HUES64 (cell line): Measurements from ENCODE around the gene NUDT17.

ENCODE experiments used
- H3K27ac ChIP-seq: 2 replicates; pipeline ENCODE4 v1.7.0; 2013; ENCODE audit warnings: low read depth, low read length, inconsistent platforms
- H3K27me3 ChIP-seq: 2 replicates; pipeline ENCODE4 v1.6.1; 2013; ENCODE audit warnings: mild to moderate bottlenecking, low read length; ENCODE audit not compliant: insufficient read depth
- H3K36me3 ChIP-seq: 2 replicates; pipeline ENCODE4 v1.6.1; 2013; ENCODE audit warnings: mild to moderate bottlenecking, low read length; ENCODE audit not compliant: insufficient read depth
- H3K4me1 ChIP-seq: 2 replicates; pipeline ENCODE4 v1.6.1; 2013; ENCODE audit warnings: mild to moderate bottlenecking, low read length, moderate library complexity; ENCODE audit not compliant: insufficient read depth
- H3K4me3 ChIP-seq: 2 replicates; pipeline ENCODE4 v1.5.1; 2013; ENCODE audit warnings: mild to moderate bottlenecking, low read length, moderate library complexity
- H3K9ac ChIP-seq: 2 replicates; pipeline ENCODE4 v1.6.1; 2013; ENCODE audit warnings: mild to moderate bottlenecking, low read depth, low read length
- H3K9me3 ChIP-seq: 2 replicates; pipeline ENCODE4 v1.6.1; 2013; ENCODE audit warnings: low read depth, low read length; ENCODE audit not compliant: insufficient read depth
- WGBS: fragments of 150-250, 120-280 bp; methylation state at CpG from one replicate; pipeline ENCODE4 v1.1.7; 2013; ENCODE audit warnings: missing lambda C conversion rate; 5-methylcytosine and 5-hydroxymethylcytosine counted together

Gene NUDT17

GRCh38 chr1:145874646-145875045, 29.2 kb downstream of the NUDT17 start:
- H3K9me3 ChIP-seq, result no peaks in the 10 kb centered on the region
- no peak overlapping the region for H3K27ac ChIP-seq
- peaks cover 34% of the 10 kb centered on the region for H3K27me3 ChIP-seq
- no peaks in the 10 kb centered on the region for H3K36me3 ChIP-seq
- no peak overlapping the region for H3K4me3 ChIP-seq
- no peak overlapping the region for H3K9ac ChIP-seq
- 94% methylated on average over 12 of the region's 12 CpGs for WGBS
- peaks cover 15% of the 10 kb centered on the region for H3K4me1 ChIP-seq

GRCh38 chr1:145877923-145878486, 32.6 kb downstream of the NUDT17 start:
- H3K27ac ChIP-seq, result no peak overlapping the region
- H3K4me1 ChIP-seq, result peaks cover 17% of the 10 kb centered on the region
- WGBS, result 79% methylated on average over 7 of the region's 7 CpGs
- H3K27me3 ChIP-seq, result peaks cover 18% of the 10 kb centered on the region
- no peaks in the 10 kb centered on the region for H3K9me3 ChIP-seq
- H3K36me3 ChIP-seq, result no peaks in the 10 kb centered on the region
- H3K9ac ChIP-seq, result no peak overlapping the region
- H3K4me3 ChIP-seq, result no peak overlapping the region

GRCh38 chr1:145878724-145879123, 33.3 kb downstream of the NUDT17 start:
- H3K27ac ChIP-seq, result no peak overlapping the region
- peaks cover 17% of the 10 kb centered on the region for H3K4me1 ChIP-seq
- H3K9me3 ChIP-seq, result no peaks in the 10 kb centered on the region
- WGBS, result 95% methylated on average over 2 of the region's 2 CpGs
- H3K4me3 ChIP-seq, result no peak overlapping the region
- H3K27me3 ChIP-seq, result peaks cover 17% of the 10 kb centered on the region
- no peaks in the 10 kb centered on the region for H3K36me3 ChIP-seq
- no peak overlapping the region for H3K9ac ChIP-seq

GRCh38 chr1:145879775-145880174, 34.3 kb downstream of the NUDT17 start:
- H3K27me3 ChIP-seq, result peaks cover 21% of the 10 kb centered on the region
- H3K4me3 ChIP-seq, result no peak overlapping the region
- 37% methylated on average over 3 of the region's 5 CpGs for WGBS

GRCh38 chr1:145884675-145885074, 39.2 kb downstream of the NUDT17 start:
- H3K36me3 ChIP-seq, result no peaks in the 10 kb centered on the region
- 81% methylated on average over 1 of the region's 1 CpG for WGBS
- H3K4me1 ChIP-seq, result peaks cover 11% of the 10 kb centered on the region
- H3K27me3 ChIP-seq, result peaks cover 29% of the 10 kb centered on the region
- no peak overlapping the region for H3K9ac ChIP-seq
- H3K4me3 ChIP-seq, result no peak overlapping the region
- no peak overlapping the region for H3K27ac ChIP-seq
- no peaks in the 10 kb centered on the region for H3K9me3 ChIP-seq

More at GRCh38 chr1:145879775-145880174, 34.3 kb downstream of the NUDT17 start:
- peaks cover 17% of the 10 kb centered on the region for H3K4me1 ChIP-seq
- no peaks in the 10 kb centered on the region for H3K36me3 ChIP-seq
- H3K9me3 ChIP-seq, result no peaks in the 10 kb centered on the region
- no peak overlapping the region for H3K27ac ChIP-seq
- H3K9ac ChIP-seq, result no peak overlapping the region

GRCh38 chr1:145885738-145886287, 40.4 kb downstream of the NUDT17 start, which contains the start of gene ANKRD35:
Gene ANKRD35, minus strand, starts transcription at chr1:145885866. Its CDS starts 108 bp downstream, at chr1:145885758.
- Histone ChIP-seq H3K36me3 (no peaks in the 10 kb centered on the region), H3K27me3 (peaks cover 29% of the 10 kb centered on the region), H3K27ac (no peak within 1 kb of the TSS), H3K9ac (no peak within 1 kb of the TSS), H3K9me3 (no peaks in the 10 kb centered on the region), H3K4me1 (peaks cover 3% of the 10 kb centered on the region; the same call in 1 of the 2 replicates), H3K4me3 (peak within 1 kb of the TSS; percentile 91)
- WGBS, result under 1% methylated on average over 36 of the region's 36 CpGs

GRCh38 chr1:145886390-145886789, 41.0 kb downstream of the NUDT17 start:
- Histone ChIP-seq H3K4me3 (peak overlapping the region; percentile 91), H3K9me3 (no peaks in the 10 kb centered on the region), H3K4me1 (peaks cover 7% of the 10 kb centered on the region), H3K27me3 (peaks cover 29% of the 10 kb centered on the region), H3K9ac (no peak overlapping the region), H3K27ac (no peak overlapping the region), H3K36me3 (no peaks in the 10 kb centered on the region)
- 57% methylated on average over 9 of the region's 11 CpGs for WGBS

- peaks cover 29% of the 10 kb centered on the region for H3K27me3 ChIP-seq
- no peak overlapping the region for H3K27ac ChIP-seq
- WGBS, result 21% methylated on average over 8 of the region's 8 CpGs
- H3K9ac ChIP-seq, result no peak overlapping the region
- H3K9me3 ChIP-seq, result no peaks in the 10 kb centered on the region
- no peak overlapping the region; the same call in 1 of the 2 replicates for H3K4me3 ChIP-seq
- peaks cover 10% of the 10 kb centered on the region for H3K4me1 ChIP-seq
- H3K36me3 ChIP-seq, result no peaks in the 10 kb centered on the region
These were observed 41.4 kb downstream of the NUDT17 start for GRCh38 chr1:145886816-145887215.

GRCh38 chr1:145887631-145888030, 42.2 kb downstream of the NUDT17 start:
- Histone ChIP-seq H3K27me3 (peaks cover 28% of the 10 kb centered on the region), H3K36me3 (no peaks in the 10 kb centered on the region)
- 73% methylated on average over 4 of the region's 5 CpGs for WGBS

GRCh38 chr1:145889722-145890121, 44.3 kb downstream of the NUDT17 start:
- Histone ChIP-seq H3K9ac (no peak overlapping the region), H3K36me3 (no peaks in the 10 kb centered on the region), H3K27me3 (peaks cover 9% of the 10 kb centered on the region), H3K4me1 (peaks cover 17% of the 10 kb centered on the region), H3K9me3 (no peaks in the 10 kb centered on the region), H3K4me3 (no peak overlapping the region), H3K27ac (no peak overlapping the region)
- WGBS, result 89% methylated on average over 3 of the region's 3 CpGs

More at GRCh38 chr1:145887631-145888030, 42.2 kb downstream of the NUDT17 start:
- Histone ChIP-seq H3K27ac (no peak overlapping the region), H3K4me1 (peaks cover 16% of the 10 kb centered on the region), H3K9me3 (no peaks in the 10 kb centered on the region), H3K4me3 (no peak overlapping the region), H3K9ac (no peak overlapping the region)

GRCh38 chr1:145891143-145891542, 45.7 kb downstream of the NUDT17 start:
- WGBS, result 94% methylated on average over 1 of the region's 1 CpG
- no peaks in the 10 kb centered on the region for H3K27me3 ChIP-seq
- H3K27ac ChIP-seq, result no peak overlapping the region
- H3K9me3 ChIP-seq, result no peaks in the 10 kb centered on the region
- H3K36me3 ChIP-seq, result no peaks in the 10 kb centered on the region
- no peak overlapping the region for H3K9ac ChIP-seq
- H3K4me3 ChIP-seq, result no peak overlapping the region
- peaks cover 17% of the 10 kb centered on the region for H3K4me1 ChIP-seq
